Spleen (tissue), 11 donors: Measurements from ENCODE around the gene CRIP2. TPM values are rescaled to one million over a fixed set of nuclear protein-coding genes. Genes with fewer than 3 reads are reported as not detected.

Experiments used
- DNase-seq: peaks from one replicate; pipeline ENCODE4 v3.0.0-alpha.2; 2020
- H3K27ac ChIP-seq, 8 donors: fragments of 200-600 bp; sonication (generic) in 7 of 8; 1 replicate in 4 of 8; 2 replicates in 4 of 8; pipeline versions ENCODE4 v1.5.0 to v1.8.0; 2016 to 2021; ENCODE audit warnings: inconsistent platforms in 4 of 8, mild to moderate bottlenecking in 4 of 8, moderate library complexity in 1 of 8
- H3K27me3 ChIP-seq, 7 donors: fragments of 200-600 bp; sonication (generic) in 6 of 7; replicated peaks in 1 of 7; 1 replicate in 4 of 7; 2 replicates in 3 of 7; pipeline versions ENCODE4 v1.5.0 to v1.8.0; 2016 to 2021; ENCODE audit warnings: inconsistent platforms in 3 of 7, mild to moderate bottlenecking in 1 of 7
- H3K36me3 ChIP-seq, 6 donors: fragments of 200-600 bp; sonication (generic) in 5 of 6; 1 replicate in 4 of 6; 2 replicates in 2 of 6; pipeline versions ENCODE4 v1.5.0 to v1.8.0; 2016 to 2021; ENCODE audit warnings: inconsistent platforms in 2 of 6
- H3K4me1 ChIP-seq, 6 donors: fragments of 200-600 bp; sonication (generic) in 5 of 6; 1 replicate in 3 of 6; 2 replicates in 3 of 6; pipeline versions ENCODE4 v1.5.0 to v1.8.0; 2016 to 2021; ENCODE audit warnings: inconsistent platforms in 3 of 6
- H3K4me3 ChIP-seq, 8 donors: fragments of 200-600 bp; sonication (generic) in 7 of 8; 1 replicate in 4 of 8; 2 replicates in 4 of 8; pipeline versions ENCODE4 v1.5.0 to v1.8.0; 2016 to 2021; ENCODE audit warnings: inconsistent platforms in 4 of 8, mild to moderate bottlenecking in 4 of 8, moderate library complexity in 2 of 8
- H3K9me3 ChIP-seq, 8 donors: fragments of 200-600 bp; sonication (generic) in 7 of 8; 1 replicate in 4 of 8; 2 replicates in 4 of 8; pipeline versions ENCODE4 v1.5.0 to v1.8.0; 2016 to 2021; ENCODE audit warnings: inconsistent platforms in 4 of 8
- POLR2A ChIP-seq, 3 donors: fragments of 450-650 bp; IDR thresholded peaks; one replicate each; pipeline ENCODE4 v1.5.1; 2017; ENCODE audit warnings: antibody characterized with exemption in 3 of 3, mild to moderate bottlenecking in 1 of 3
- POLR2AphosphoS5 ChIP-seq, 3 donors: sonication (generic); formaldehyde crosslinking; IDR thresholded peaks; one replicate each; pipeline ENCODE4 v1.5.1; 2017; ENCODE audit warnings: antibody characterized with exemption in 3 of 3
- WGBS, 5 donors: extraction: QIAGEN DNeasy Blood & Tissue Kit in 3 of 5; methylation state at CpG; one replicate each; pipeline versions ENCODE4 v1.1.5 to v1.1.7; 2013 to 2018; 5-methylcytosine and 5-hydroxymethylcytosine counted together
- intact Hi-C: fragments of 100-400 bp; cut with DNase I; formaldehyde crosslinking; loops from one replicate; pipeline ENCODE4 v1.15.0; 2023; ENCODE audit warnings: low total_unique reads
- polyA plus RNA-seq, 3 donors: library from polyadenylated mRNA; stranded (reverse); fragments of 200-250 nt; gene quantifications; one replicate each; pipeline ENCODE4 v1.2.1, GENCODE V29; 2013
- total RNA-seq, 7 donors: library from RNA; depleted of rRNA in 3 of 7; stranded (reverse); fragments of >200 nt in 3 of 7; fragmentation: NEBNext Ultra II Directional in 4 of 7; extraction: Animal tissue kit (Norgen Biotek cat#: 25700) in 4 of 7; gene quantifications; one replicate each; pipeline versions ENCODE4 v1.1.0 to v1.2.1, GENCODE V29; 2016 to 2021
- TF ChIP-seq, protein P1 (sequence below), 11 experiments: fragments of 200-600 bp in 7 of 11; fragments of 450-650 bp in 4 of 11; sonication (generic) in 4 of 11; IDR thresholded peaks in 8 of 11; conservative IDR thresholded peaks in 3 of 11; 1 replicate in 7 of 11; 2 replicates in 4 of 11; pipeline versions ENCODE4 v1.4.0 to v1.8.0; 2016 to 2021; ENCODE audit warnings: antibody characterized with exemption in 11 of 11, inconsistent platforms in 4 of 11, mild to moderate bottlenecking in 1 of 11
- donor health status: healthy with polysubstance abuse.
- donor health status: DM: no; HTN: no; CAD: no; lungs with moderate emphysema.
- donor health status: DM: no; HTN: no; CAD: no.
- donor health status: Bipolar disorder and iron deficiency.
- donor health status: healthy.
- donor health status: DM: no; HTN: no; CAD: no.
- donor health status: DM: yes; HTN: yes; CAD: no.

CRIP2 gene
- total and polyA plus RNA-seq, 10 donors: 68.6 to 181 (median 111) TPM

DNA sequence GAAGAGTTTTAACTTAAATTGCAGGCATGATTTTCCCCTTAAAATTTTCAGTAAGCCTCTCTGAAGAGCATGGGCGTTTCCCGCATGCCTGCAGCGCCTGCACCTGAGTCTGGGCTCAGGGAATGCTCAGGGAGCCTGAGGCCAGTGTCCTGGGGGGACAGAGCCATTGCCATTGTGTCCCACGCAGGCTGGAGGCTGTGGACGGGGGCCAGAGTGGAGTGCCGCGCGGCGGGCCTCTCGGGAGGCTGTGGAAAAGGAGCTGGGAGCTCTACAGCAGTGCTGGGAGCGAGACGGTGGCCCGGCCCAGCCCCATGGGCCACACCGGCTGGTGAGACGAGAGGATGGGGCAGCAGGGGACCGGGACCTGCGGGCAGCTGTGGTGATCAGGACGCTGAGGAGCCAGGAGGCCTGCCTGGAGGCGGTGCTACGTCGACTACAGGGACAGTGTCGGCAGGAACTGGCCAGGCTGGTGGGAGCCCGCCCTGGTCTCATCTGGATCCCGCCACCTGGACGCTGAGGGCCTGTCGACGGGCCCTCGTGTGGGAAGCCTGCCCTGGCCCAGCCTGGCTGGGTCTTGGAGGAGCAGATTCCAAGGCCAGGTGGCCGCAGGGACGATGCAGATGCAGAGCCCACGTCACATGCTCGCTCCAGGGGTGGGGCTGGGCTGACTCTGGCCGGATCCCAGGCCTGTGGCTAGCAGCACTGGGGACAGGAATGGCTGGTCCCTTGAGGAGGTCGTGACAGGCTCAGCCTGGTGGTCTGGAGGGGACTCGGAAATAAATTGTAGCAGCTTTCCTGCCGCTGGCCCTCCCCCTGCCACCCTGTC, 24.0 kb downstream of the CRIP2 start:
- no peaks in the 10 kb centered on the region for H3K4me1 ChIP-seq
- H3K27me3 ChIP-seq: peaks cover 0 to 10% (median 0%) of the 10 kb centered on the region in 7 donors
- H3K36me3 ChIP-seq: peaks cover 0 to 28% (median 0%) of the 10 kb centered on the region in 6 donors
- TF ChIP-seq POLR2AphosphoS5 (IDR thresholded peaks at IDR 0.05): no peak
- no peak for TF ChIP-seq POLR2A (IDR thresholded peaks at IDR 0.05)
- TF ChIP-seq, protein P1, sequence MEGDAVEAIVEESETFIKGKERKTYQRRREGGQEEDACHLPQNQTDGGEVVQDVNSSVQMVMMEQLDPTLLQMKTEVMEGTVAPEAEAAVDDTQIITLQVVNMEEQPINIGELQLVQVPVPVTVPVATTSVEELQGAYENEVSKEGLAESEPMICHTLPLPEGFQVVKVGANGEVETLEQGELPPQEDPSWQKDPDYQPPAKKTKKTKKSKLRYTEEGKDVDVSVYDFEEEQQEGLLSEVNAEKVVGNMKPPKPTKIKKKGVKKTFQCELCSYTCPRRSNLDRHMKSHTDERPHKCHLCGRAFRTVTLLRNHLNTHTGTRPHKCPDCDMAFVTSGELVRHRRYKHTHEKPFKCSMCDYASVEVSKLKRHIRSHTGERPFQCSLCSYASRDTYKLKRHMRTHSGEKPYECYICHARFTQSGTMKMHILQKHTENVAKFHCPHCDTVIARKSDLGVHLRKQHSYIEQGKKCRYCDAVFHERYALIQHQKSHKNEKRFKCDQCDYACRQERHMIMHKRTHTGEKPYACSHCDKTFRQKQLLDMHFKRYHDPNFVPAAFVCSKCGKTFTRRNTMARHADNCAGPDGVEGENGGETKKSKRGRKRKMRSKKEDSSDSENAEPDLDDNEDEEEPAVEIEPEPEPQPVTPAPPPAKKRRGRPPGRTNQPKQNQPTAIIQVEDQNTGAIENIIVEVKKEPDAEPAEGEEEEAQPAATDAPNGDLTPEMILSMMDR (IDR thresholded peaks at IDR 0.05 in 8 of 11, conservative IDR thresholded peaks at IDR 0.05 in 3 of 11): no peak
- H3K9me3 ChIP-seq: no peaks in the 10 kb centered on the region
- DNase-seq: no peak
- WGBS, 5 donors: 87 to 96% (median 94%) methylated on average over 18 to 36 of the region's 36 CpGs
- H3K27ac ChIP-seq: no peak overlapping the region
- intact Hi-C loops: no loop called here
- no peak overlapping the region for H3K4me3 ChIP-seq

DNA sequence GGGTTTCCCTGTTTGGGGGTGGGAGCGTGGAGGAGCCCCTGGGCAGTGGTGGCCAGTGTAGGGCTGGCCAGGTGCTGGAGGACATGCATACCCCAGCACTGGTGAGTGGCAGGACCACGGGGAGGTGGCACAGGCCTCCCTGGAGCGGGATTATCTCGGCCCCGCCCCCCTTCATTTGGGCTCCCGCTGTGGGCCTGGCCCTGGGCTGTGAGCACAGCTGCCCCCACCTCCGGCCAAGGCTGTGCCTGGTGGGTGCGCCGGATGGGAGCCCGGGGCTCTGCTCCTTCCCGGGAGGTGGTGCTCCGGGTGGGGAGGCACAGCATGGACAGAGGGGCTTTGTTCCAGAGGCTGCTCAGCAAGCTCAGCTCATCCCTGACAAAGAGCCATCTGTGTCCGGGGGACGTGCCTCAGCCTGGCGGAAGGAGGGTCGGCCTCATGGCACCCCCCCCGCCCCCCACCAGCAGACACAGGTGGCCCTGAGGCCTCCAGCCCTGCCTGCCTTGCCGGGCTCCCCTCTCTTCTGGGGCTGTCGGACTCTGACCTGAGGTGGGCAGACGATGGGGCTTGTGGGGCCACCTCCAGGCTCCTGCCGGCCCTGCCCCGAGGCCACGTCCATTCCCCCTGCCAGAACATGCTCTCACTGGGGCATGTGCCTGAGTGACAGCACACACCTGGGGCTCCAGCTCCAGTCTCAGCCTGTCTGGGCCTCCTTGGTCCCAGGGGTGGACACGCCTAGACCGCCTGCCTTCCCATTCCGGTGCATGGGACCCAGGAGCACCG, 24.8 kb downstream of the CRIP2 start:
- H3K27ac ChIP-seq: no peak overlapping the region
- TF ChIP-seq POLR2AphosphoS5 (IDR thresholded peaks at IDR 0.05): no peak
- no peak for TF ChIP-seq POLR2A (IDR thresholded peaks at IDR 0.05)
- TF ChIP-seq, protein P1 (IDR thresholded peaks at IDR 0.05 in 8 of 11, conservative IDR thresholded peaks at IDR 0.05 in 3 of 11): no peak
- intact Hi-C loops: no loop called here

DNA sequence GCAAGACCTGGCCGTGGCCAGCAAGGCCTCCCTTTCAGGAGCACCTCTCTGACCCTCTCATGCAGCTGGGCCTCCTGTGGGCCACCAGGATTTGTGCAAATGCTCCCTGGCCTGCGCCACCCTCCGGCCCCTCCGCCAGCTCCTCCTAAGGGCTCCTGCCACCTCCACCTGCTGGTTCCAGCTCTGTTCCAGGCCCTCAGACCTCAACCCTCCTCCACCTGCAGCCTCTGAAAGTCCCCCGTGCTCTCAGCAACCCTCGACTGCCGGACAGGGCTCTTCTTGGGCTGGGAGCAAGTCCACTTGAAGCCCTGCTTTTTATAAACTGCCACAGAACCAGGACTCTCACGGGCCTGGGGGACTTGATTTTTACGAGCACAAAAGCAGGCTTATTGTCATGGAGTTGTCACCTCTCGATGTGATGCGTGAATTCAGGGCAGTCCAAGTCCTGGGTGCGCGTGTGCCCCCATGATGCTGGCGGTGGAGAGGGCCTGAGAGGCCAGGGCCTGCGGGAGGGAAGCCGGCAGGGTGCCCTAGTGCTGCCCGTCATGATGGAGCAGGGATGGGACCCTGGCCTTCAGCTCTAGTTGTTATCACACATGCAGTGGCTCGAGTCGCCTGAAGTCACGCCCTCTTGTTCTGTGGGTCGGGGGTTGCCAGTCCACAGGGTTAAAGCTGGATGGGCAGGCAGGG, 25.6 kb downstream of the CRIP2 start:
- Histone ChIP-seq H3K36me3 (peaks cover 0 to 24% (median 0%) of the 10 kb centered on the region in 6 donors), H3K4me1 (no peaks in the 10 kb centered on the region), H3K4me3 (no peak overlapping the region), H3K27me3 (peaks cover 0 to 10% (median 0%) of the 10 kb centered on the region in 7 donors), H3K27ac (no peak overlapping the region), H3K9me3 (no peaks in the 10 kb centered on the region)
- intact Hi-C loops: no loop called here
- TF ChIP-seq POLR2A (IDR thresholded peaks at IDR 0.05) (no peak), POLR2AphosphoS5 (IDR thresholded peaks at IDR 0.05) (no peak)
- TF ChIP-seq, protein P1 (IDR thresholded peaks at IDR 0.05 in 8 of 11, conservative IDR thresholded peaks at IDR 0.05 in 3 of 11): no peak
- no peak for DNase-seq
- 85 to 91% (median 88%) methylated on average over 20 to 21 of the region's 21 CpGs for WGBS, 5 donors

More for the DNA sequence above, 24.8 kb downstream of the CRIP2 start:
- H3K27me3 ChIP-seq: peaks cover 0 to 10% (median 0%) of the 10 kb centered on the region in 7 donors
- no peaks in the 10 kb centered on the region for H3K4me1 ChIP-seq
- H3K4me3 ChIP-seq: no peak overlapping the region
- DNase-seq: no peak
- H3K9me3 ChIP-seq: no peaks in the 10 kb centered on the region
- WGBS, 5 donors: 86 to 92% (median 90%) methylated on average over 10 to 27 of the region's 27 CpGs
- peaks cover 0 to 24% (median 0%) of the 10 kb centered on the region in 6 donors for H3K36me3 ChIP-seq
